HCT116 (cell line): ENCODE data around the gene CDRT15L2. TPM values are rescaled to one million over a fixed set of nuclear protein-coding genes. Genes with fewer than 3 reads are reported as not detected.
"Not testable (repeated sequence)": the region's sequence is repeated elsewhere in the genome, so short reads cannot be mapped to it uniquely, and the experiment has no call there.

Experiments
- ATAC-seq: fragments of 200-7000 bp; cut with Tn5 transposase; 2 replicates; pipeline ENCODE4 v1.9.1; 2020; ENCODE audit warnings: mild to moderate bottlenecking, moderate library complexity
- BruUV-seq: library from RNA; stranded (reverse); fragments of 400-500 nt; replicated peaks from 2 replicates; lab custom pipeline; 2021; lab: Mats Ljungman, UMichigan
- CTCF ChIA-PET: fragments of 300-600 bp; sonication (Branson Sonifier 250); formaldehyde crosslinking; loops from one replicate; lab custom pipeline; 2021; ENCODE audit warnings: antibody characterized with exemption; lab: Charles Lee
- POLR2A ChIA-PET: fragments of 300-600, 350-600 bp; sonication (Branson Sonifier 250); formaldehyde crosslinking; loops from one replicate; lab custom pipeline; 2021; ENCODE audit warnings: antibody characterized with exemption; lab: Charles Lee
- RAD21 ChIA-PET, 2 experiments: fragments of 300-600 bp; sonication (Branson Sonifier 250); formaldehyde crosslinking; loops; one replicate each; lab custom pipeline; 2023; ENCODE audit warnings: low total read pairs in 2 of 2; ENCODE audit not compliant: uncharacterized antibody in 2 of 2, unreplicated experiment in 2 of 2, low non-redundant PET in 1 of 2; lab: Charles Lee
- DNase-seq: peaks from one replicate; pipeline ENCODE4 v3.0.0-alpha.2; 2010; ENCODE audit warnings: low read depth, low spot score
- H2AFZ ChIP-seq: fragments of 200-600 bp; shearing (Covaris generic), sonication (generic); 2 replicates; pipeline ENCODE4 v1.6.1; 2017; ENCODE audit warnings: low read depth, mixed run types, mixed read lengths, antibody characterized with exemption, low read length; ENCODE audit not compliant: poor library complexity, severe bottlenecking
- H3K27ac ChIP-seq: 2 replicates; pipeline ENCODE4 v1.5.1; 2012; ENCODE audit warnings: low read depth, low read length
- H3K27me3 ChIP-seq: fragments of 200-600 bp; sonication (generic); 2 replicates; pipeline ENCODE4 v1.6.1; 2016; ENCODE audit warnings: mixed run types, low read length, mixed read lengths; ENCODE audit not compliant: insufficient read depth
- H3K36me3 ChIP-seq, 2 experiments: fragments of 200-500 bp in 1 of 2; fragments of 200-600 bp in 1 of 2; sonication (Bioruptor generic) in 1 of 2; sonication (generic) in 1 of 2; 2 replicates each; pipeline versions ENCODE4 v1.5.1 to v1.6.1; 2014 to 2016; ENCODE audit warnings: low read length in 2 of 2, inconsistent platforms in 1 of 2, mixed read lengths in 1 of 2, mixed run types in 1 of 2; ENCODE audit not compliant: insufficient read depth in 2 of 2, control insufficient read depth in 1 of 2
- H3K4me1 ChIP-seq, 2 experiments: fragments of 200-600 bp in 1 of 2; sonication (generic) in 1 of 2; 2 replicates each; pipeline versions ENCODE4 v1.5.1 to v1.6.1; 2012 to 2017; ENCODE audit warnings: low read length in 2 of 2, inconsistent platforms in 1 of 2, mild to moderate bottlenecking in 1 of 2, mixed read lengths in 1 of 2, mixed run types in 1 of 2, moderate library complexity in 1 of 2; ENCODE audit not compliant: insufficient read depth in 2 of 2, control insufficient read depth in 1 of 2
- H3K4me2 ChIP-seq: fragments of 200-600 bp; sonication (generic); 2 replicates; pipeline ENCODE4 v1.6.1; 2017; ENCODE audit warnings: mixed run types, low read length, mixed read lengths
- H3K4me3 ChIP-seq, 2 experiments: fragments of 200-600 bp in 1 of 2; sonication (generic) in 1 of 2; replicated peaks in 1 of 2; 2 replicates each; pipeline ENCODE4 v1.5.1; 2011 to 2016; ENCODE audit warnings: low read length in 2 of 2, control low read depth in 1 of 2, low read depth in 1 of 2, mild to moderate bottlenecking in 1 of 2, mixed read lengths in 1 of 2, mixed run types in 1 of 2
- H3K79me2 ChIP-seq: fragments of 200-600 bp; sonication (generic); 2 replicates; pipeline ENCODE4 v1.6.1; 2017; ENCODE audit warnings: mild to moderate bottlenecking, mixed run types, low read length, moderate library complexity, mixed read lengths; ENCODE audit not compliant: insufficient read depth
- H3K9ac ChIP-seq: fragments of 200-600 bp; sonication (generic); 2 replicates; pipeline ENCODE4 v1.6.1; 2016; ENCODE audit warnings: low read length, mixed read lengths
- H3K9me2 ChIP-seq: fragments of 200-600 bp; sonication (generic), shearing (Covaris generic); 2 replicates; pipeline ENCODE4 v1.6.1; 2017; ENCODE audit warnings: mixed run types, mild to moderate bottlenecking, moderate library complexity; ENCODE audit not compliant: insufficient read depth
- H3K9me3 ChIP-seq, 2 experiments: fragments of 200-500 bp in 1 of 2; fragments of 200-600 bp in 1 of 2; sonication (Bioruptor generic) in 1 of 2; sonication (generic) in 1 of 2; 2 replicates each; pipeline ENCODE4 v1.6.1; 2014 to 2017; ENCODE audit warnings: low read length in 2 of 2, mixed read lengths in 2 of 2, inconsistent platforms in 1 of 2, low read depth in 1 of 2, mild to moderate bottlenecking in 1 of 2, mixed run types in 1 of 2, moderate library complexity in 1 of 2; ENCODE audit not compliant: control insufficient read depth in 1 of 2, insufficient read depth in 1 of 2
- H4K20me1 ChIP-seq: fragments of 200-600 bp; sonication (generic), shearing (Covaris generic); 2 replicates; pipeline ENCODE4 v1.6.1; 2017; ENCODE audit warnings: mixed run types, mild to moderate bottlenecking, moderate library complexity; ENCODE audit not compliant: insufficient read depth
- intact Hi-C: fragments of 100-400 bp; cut with micrococcal nuclease; formaldehyde crosslinking; loops from 2 replicates; pipeline ENCODE4 v1.10.0; 2022
- total RNA-seq: library from RNA; stranded (reverse); gene quantifications from one replicate; pipeline ENCODE4 v1.2.1, GENCODE V29; 2021; ENCODE audit not compliant: unreplicated experiment

The CDRT15L2 gene
- total RNA-seq, 1 experiment from 2014 or later, result not detected

DNA sequence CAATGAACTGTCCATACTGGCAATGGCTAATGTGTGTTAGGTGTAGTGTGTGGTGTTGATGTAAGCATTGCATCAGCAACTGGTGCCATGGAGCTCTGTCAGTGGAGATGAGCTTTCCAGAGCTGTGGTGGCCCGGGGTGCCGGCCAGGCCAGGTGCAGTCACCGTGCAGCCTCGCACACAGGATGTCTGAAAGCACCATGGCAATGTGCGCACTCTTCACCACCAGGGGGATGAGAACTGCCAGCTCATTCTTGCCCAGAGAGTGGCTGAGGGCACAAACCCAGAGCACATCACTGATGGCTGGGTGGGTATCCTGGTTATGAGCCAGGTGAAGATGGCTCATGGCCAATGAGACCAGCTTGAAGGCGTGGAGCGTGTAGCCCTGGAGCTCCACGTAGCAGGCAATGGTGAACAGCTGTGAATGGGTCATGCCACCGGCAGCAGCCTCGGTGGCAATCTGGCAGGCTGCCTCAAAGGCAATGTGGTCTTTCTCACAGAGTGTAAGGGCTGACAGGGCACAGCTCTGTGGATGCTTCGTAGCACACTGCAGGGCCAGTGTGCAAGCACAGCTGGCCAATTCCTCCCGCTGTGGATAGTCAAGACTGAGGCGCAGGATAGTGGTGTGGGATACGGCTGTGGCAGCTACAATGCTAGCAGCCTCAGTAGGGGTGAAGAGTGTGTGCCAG is 4.5 kb downstream of the CDRT15L2 start:
- H3K27ac ChIP-seq, CTCF ChIA-PET, H3K4me1 ChIP-seq, DNase-seq, RAD21 ChIA-PET, H3K9me3 ChIP-seq, H2AFZ ChIP-seq, H3K4me2 ChIP-seq, H3K27me3 ChIP-seq, H3K9ac ChIP-seq, H3K36me3 ChIP-seq, intact Hi-C loops, H4K20me1 ChIP-seq, H3K9me2 ChIP-seq, BruUV-seq, POLR2A ChIA-PET, H3K79me2 ChIP-seq, H3K4me3 ChIP-seq: not testable (repeated sequence)
- peak; percentile 79 for ATAC-seq

DNA sequence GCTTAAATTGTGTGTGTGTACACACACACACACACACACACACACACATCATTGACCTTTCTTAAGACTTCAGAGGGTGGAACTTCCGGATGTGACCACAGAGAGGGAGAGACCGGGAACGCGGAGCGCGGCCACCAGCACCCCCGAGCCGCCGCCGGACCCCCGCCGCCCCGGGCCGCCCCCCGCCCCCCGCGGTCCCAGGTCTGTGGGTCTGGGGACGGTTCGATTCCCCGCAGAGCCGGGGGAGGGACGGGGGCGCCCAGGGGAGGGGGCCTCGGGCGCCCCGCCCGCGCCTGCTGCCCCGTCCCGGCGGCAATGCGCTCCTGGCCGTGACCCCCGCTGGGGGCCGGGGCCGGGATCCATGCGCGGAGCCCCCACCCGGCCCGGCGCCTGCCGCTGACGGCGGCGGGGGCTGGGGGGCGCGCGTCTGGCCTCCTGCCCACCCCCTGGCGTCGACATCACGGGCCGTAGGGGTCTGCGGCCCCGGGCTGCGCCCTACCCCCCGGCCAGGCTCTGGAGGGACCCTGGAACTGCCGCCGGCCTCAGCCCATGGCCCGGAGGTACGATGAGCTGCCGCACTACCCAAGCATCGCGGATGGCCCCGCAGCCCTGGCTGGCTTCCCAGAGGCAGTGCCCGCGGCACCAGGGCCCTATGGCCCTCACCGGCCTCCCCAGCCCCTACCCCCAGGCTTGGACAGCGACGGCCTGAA is 9.4 kb downstream of the CDRT15L2 start:
- H3K79me2 ChIP-seq, H3K9me3 ChIP-seq, ATAC-seq, H3K9me2 ChIP-seq, H3K36me3 ChIP-seq, CTCF ChIA-PET, H3K4me1 ChIP-seq, intact Hi-C loops, H2AFZ ChIP-seq, H3K27ac ChIP-seq, H3K4me3 ChIP-seq, H3K27me3 ChIP-seq, POLR2A ChIA-PET, BruUV-seq, RAD21 ChIA-PET, DNase-seq, H4K20me1 ChIP-seq, H3K4me2 ChIP-seq, H3K9ac ChIP-seq: not testable (repeated sequence)

DNA sequence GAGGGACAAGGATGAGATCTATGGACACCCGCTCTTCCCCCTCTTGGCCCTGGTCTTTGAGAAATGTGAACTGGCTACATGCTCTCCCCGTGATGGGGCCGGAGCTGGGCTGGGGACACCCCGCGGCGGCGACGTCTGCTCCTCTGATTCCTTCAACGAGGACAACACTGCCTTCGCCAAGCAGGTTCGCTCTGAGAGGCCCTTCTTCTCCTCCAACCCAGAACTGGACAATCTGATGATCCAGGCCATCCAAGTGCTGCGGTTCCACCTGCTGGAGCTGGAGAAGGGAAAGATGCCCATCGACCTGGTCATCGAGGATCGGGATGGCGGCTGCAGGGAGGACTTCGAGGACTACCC is 9.9 kb downstream of the CDRT15L2 start:
- ATAC-seq, RAD21 ChIA-PET, H3K4me2 ChIP-seq, H3K9ac ChIP-seq, BruUV-seq, H3K4me3 ChIP-seq, H3K27me3 ChIP-seq, H2AFZ ChIP-seq, H3K79me2 ChIP-seq, DNase-seq, H3K36me3 ChIP-seq, POLR2A ChIA-PET, H3K27ac ChIP-seq, CTCF ChIA-PET, intact Hi-C loops, H4K20me1 ChIP-seq, H3K9me2 ChIP-seq, H3K4me1 ChIP-seq, H3K9me3 ChIP-seq: not testable (repeated sequence)

DNA sequence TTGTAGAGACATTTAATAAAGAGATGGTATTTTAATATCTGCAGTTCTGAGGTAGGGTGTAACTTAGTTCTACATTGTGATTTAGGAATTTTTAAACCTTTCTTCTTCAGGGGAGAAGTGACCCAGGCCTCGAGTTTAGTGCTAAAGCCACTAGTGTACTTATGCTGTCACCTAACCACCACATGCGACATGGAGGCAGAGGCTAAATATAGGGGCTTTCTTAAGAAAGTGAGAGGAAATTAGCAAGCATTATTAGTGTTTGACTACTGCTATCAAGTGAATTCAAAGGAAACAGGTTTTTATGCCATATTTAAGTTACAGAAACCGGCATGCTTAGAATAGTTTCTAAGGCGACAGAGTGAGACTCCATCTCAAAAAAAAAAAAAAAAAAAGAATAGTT is 11.5 kb downstream of the CDRT15L2 start:
- H3K27me3 ChIP-seq, CTCF ChIA-PET, H3K4me3 ChIP-seq, BruUV-seq, H3K79me2 ChIP-seq, DNase-seq, H3K36me3 ChIP-seq, H2AFZ ChIP-seq, H3K27ac ChIP-seq, H3K9me2 ChIP-seq, H3K4me2 ChIP-seq, intact Hi-C loops, H3K9me3 ChIP-seq, POLR2A ChIA-PET, H3K9ac ChIP-seq, ATAC-seq, H3K4me1 ChIP-seq, RAD21 ChIA-PET, H4K20me1 ChIP-seq: not testable (repeated sequence)
